KOPT-K1 (cell line): ENCODE data around the gene TRIM23.
"Not testable (repeated sequence)": the region's sequence is repeated elsewhere in the genome, so short reads cannot be mapped to it uniquely, and the experiment has no call there.

ENCODE experiments used
- H3K27ac ChIP-seq: fragments of 200-600 bp; sonication (generic); 2 replicates; pipeline ENCODE4 v1.5.1; 2016; ENCODE audit warnings: antibody characterized with exemption, mild to moderate bottlenecking, low read depth, low read length; ENCODE audit not compliant: poor library complexity, severe bottlenecking
- H3K36me3 ChIP-seq: fragments of 200-600 bp; sonication (generic); 2 replicates; pipeline ENCODE4 v1.5.1; 2017; ENCODE audit warnings: antibody characterized with exemption, mild to moderate bottlenecking, low read length, moderate library complexity; ENCODE audit not compliant: insufficient read depth
- H3K9me3 ChIP-seq: fragments of 200-600 bp; sonication (generic); 2 replicates; pipeline ENCODE4 v1.5.1; 2017; ENCODE audit warnings: antibody characterized with exemption, low read length, mild to moderate bottlenecking; ENCODE audit not compliant: insufficient read depth, poor library complexity, severe bottlenecking

Gene TRIM23

DNA sequence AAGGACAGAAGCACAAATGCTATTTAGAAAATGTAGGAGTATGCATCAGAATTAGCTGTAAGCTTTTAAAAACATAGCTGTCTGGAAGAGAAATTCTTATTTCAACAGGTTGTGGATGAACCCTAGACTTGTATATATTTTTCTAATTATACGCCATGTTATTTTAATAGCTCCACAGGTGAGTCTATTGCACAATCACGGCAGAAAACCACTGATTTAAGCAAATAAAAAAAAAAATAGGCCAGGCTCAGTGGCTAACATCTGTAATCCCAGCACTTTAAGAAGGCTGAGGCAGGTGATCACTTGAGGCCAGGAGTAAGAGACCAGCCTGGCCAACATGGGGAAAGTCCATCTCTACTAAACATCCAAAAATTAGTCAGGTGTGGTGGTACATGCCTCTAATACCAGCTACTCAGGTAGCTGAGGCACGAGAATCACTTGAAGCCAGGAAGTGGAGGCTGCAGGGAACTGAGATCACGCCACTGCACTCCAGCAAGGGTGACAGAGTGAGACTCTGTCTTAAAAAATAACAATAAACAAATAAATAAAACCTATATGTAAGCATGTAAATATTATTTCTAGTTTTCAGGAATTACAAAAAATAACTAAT is 11.7 kb downstream of the TRIM23 start:
- no peak overlapping the region for H3K27ac ChIP-seq

GRCh38 chr5:65611524-65611923 is 12.6 kb downstream of the TRIM23 start:
- Histone ChIP-seq H3K36me3 (peaks cover 91% of the 10 kb centered on the region), H3K9me3 (no peaks in the 10 kb centered on the region), H3K27ac (no peak overlapping the region)

More for the DNA sequence above, 11.7 kb downstream of the TRIM23 start:
- Histone ChIP-seq H3K9me3 (no peaks in the 10 kb centered on the region), H3K36me3 (peaks cover 89% of the 10 kb centered on the region)

- Histone ChIP-seq H3K36me3 (peaks cover 94% of the 10 kb centered on the region), H3K9me3 (peaks cover 34% of the 10 kb centered on the region)
- H3K27ac ChIP-seq: not testable (repeated sequence)
Observed at GRCh38 chr5:65601761-65602160, 22.4 kb downstream of the TRIM23 start.

DNA sequence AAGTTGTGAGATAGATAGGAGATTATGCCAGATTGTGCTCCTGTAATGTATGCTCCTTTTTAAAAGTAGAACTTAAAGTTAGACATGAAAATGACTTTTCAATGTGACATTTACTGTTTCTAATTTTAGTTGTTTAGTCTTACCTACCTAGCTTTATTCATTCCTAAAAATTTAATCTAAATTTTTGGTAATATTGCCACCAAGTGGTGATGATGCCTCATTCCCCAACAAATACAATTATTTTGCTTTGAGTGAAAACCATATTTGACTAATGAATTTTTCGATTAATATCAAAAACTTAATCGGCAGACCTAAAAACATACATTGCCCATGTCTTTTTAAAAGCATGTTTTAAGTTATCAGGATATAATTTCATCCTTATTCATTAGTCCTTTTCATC is 35.4 kb downstream of the TRIM23 start:
- Histone ChIP-seq H3K36me3 (peaks cover 98% of the 10 kb centered on the region), H3K27ac (no peak overlapping the region), H3K9me3 (no peaks in the 10 kb centered on the region)

- peaks cover 86% of the 10 kb centered on the region for H3K36me3 ChIP-seq
- no peaks in the 10 kb centered on the region for H3K9me3 ChIP-seq
- H3K27ac ChIP-seq: no peak overlapping the region
Observed at GRCh38 chr5:65577141-65577540, 47.0 kb downstream of the TRIM23 start.

- Histone ChIP-seq H3K27ac (no peak overlapping the region), H3K9me3 (no peaks in the 10 kb centered on the region), H3K36me3 (peaks cover 75% of the 10 kb centered on the region)
Observed at GRCh38 chr5:65570598-65571226, 53.4 kb downstream of the TRIM23 start.

GRCh38 chr5:65566505-65566904 is 57.6 kb downstream of the TRIM23 start:
- Histone ChIP-seq H3K27ac (no peak overlapping the region), H3K9me3 (no peaks in the 10 kb centered on the region), H3K36me3 (peaks cover 41% of the 10 kb centered on the region)

DNA sequence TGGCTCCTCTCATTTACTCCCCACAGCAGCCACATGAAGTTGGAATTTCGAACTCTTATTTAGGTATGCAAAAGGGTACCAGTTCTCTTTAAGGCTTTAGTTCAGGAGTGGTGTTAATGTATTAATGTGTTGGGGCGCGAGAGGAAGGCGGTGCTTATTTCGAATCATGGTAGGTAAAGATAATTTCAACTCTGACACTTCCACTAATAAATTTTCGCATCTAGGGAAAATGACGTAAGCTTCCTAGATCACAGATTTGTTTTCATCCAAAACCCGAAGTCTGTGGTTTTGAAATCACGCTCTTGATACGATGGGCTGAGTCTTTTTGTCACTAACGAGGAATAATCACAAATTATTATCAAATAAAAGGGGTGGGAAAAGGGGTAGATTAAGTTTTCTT is 60.4 kb downstream of the TRIM23 start:
- peak overlapping the region; percentile 86 for H3K27ac ChIP-seq
- H3K9me3 ChIP-seq: no peaks in the 10 kb centered on the region
- H3K36me3 ChIP-seq: peaks cover 44% of the 10 kb centered on the region

DNA sequence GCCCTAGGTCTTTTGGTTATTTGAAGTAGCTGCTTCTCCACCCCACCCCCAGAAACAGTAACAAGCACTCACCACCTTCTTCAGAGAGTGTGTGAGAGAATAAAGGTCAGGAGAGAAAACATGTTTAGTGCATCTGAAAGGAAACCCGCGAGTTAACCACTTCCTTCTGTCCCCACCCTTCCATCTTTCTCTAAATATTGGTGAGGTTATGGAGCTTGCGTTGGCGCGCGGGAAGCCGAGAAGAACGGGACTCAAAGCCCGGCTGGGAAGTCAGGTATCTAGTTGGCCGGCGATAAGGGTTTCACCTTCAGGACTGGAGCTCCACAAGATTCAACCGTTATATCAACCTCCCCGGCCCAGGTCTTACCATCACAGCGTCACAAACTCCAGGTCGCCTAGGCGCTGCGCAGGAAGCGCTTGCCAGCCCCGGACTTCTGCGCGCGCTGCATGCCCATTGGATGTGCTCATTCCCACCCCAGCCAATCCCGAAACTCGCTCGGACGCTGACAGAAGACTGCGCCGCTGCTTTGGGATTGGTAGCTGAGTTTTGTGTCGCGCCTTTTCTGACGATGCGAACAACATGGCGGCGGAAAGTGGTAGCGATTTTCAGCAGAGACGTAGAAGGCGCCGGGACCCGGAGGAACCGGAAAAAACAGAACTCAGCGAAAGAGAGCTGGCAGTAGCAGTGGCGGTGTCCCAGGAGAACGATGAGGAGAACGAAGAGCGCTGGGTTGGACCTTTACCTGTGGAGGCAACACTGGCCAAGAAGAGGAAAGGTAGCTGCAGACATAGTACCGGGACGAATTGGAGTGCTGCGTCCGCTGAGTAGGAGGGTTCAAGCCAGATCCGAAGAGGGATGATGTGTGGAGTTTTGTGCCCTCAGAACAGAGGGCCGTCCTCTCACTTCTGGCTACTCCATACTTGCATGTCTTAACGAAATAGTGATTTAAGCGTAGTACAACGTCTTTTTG is 61.1 kb downstream of the TRIM23 start, which contains the start of the genes CENPK and PPWD1:
TSS of gene CENPK (minus strand) at position 438 of the 971 bp plus-strand sequence. CDS start 8,261 bp downstream, outside the sequence.
TSS of gene PPWD1 (plus strand) at position 566 of the 971 bp plus-strand sequence. CDS start at position 581, 15 bp downstream.
- H3K27ac ChIP-seq: peak within 1 kb of the TSS; percentile 86
- peaks cover 47% of the 10 kb centered on the region for H3K36me3 ChIP-seq
- no peaks in the 10 kb centered on the region for H3K9me3 ChIP-seq

DNA sequence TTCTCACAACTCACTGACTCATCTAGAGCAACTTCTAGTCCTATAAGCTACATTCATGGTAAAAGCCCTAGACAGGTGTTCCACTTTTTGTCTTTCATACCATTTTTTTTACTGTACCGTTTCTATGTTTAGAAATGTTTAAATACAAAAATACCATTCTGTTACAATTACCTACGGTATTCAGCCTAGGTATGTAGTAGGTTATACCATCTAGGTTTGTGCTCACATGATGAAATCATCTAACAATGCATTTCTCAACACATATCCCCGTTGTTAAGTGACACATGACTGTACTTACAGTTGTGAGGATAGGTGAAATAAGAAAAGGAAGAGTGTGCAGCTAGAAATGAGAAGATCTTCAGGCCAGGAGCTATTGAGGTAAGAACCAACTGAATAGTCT is 67.4 kb downstream of the TRIM23 start:
- Histone ChIP-seq H3K27ac (no peak overlapping the region), H3K36me3 (peaks cover 93% of the 10 kb centered on the region), H3K9me3 (no peaks in the 10 kb centered on the region)

DNA sequence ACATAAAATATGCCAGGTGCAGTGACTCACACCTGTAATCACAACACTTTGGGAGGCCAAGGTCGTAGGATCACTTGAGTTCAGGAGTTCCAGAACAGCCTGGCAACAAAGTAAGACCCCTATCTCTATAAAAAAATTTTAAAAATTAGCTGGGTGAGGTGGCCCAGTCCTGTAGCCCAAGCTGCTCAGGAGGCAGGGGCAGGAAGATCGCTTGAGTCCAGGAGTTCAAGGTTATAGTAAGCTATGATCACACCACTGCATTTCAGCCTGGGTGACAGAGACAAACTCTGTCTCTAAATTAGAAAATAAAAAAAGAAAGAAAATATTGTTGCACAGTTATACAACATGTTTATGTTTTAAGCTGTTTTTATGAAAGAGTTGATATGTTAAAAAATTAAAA is 68.0 kb downstream of the TRIM23 start:
- peaks cover 93% of the 10 kb centered on the region for H3K36me3 ChIP-seq
- H3K27ac ChIP-seq: no peak overlapping the region
- H3K9me3 ChIP-seq: no peaks in the 10 kb centered on the region

- Histone ChIP-seq H3K27ac (no peak overlapping the region), H3K36me3 (peaks cover 95% of the 10 kb centered on the region), H3K9me3 (no peaks in the 10 kb centered on the region)
Observed at GRCh38 chr5:65555287-65555686, 68.8 kb downstream of the TRIM23 start.

GRCh38 chr5:65553941-65554340 is 70.2 kb downstream of the TRIM23 start:
- Histone ChIP-seq H3K9me3 (no peaks in the 10 kb centered on the region), H3K27ac (no peak overlapping the region), H3K36me3 (peaks cover 95% of the 10 kb centered on the region)

GRCh38 chr5:65548281-65548680 is 75.9 kb downstream of the TRIM23 start:
- Histone ChIP-seq H3K27ac (no peak overlapping the region), H3K36me3 (peaks cover 96% of the 10 kb centered on the region), H3K9me3 (no peaks in the 10 kb centered on the region)

DNA sequence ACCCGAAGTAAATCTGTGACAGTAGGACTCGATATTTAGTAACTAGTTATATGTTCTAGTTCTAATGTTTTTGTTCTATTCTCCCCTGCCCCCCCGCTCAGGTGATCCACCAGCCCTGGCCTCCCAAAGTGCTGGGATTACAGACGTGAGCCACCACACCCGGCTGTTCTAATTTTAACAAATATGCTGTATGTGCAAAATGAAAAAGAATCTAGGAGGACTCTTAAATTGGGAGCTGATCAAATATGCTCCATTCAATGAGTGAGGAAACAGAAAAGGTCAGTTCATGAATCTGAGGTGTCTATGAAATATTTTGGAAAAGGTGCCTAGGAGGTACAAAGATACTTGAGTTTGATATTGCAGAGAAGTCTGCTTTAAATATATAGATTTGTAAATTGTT is 78.0 kb downstream of the TRIM23 start:
- peaks cover 99% of the 10 kb centered on the region for H3K36me3 ChIP-seq
- H3K9me3 ChIP-seq: no peaks in the 10 kb centered on the region
- H3K27ac ChIP-seq: no peak overlapping the region
